DND-41 (cell line): ENCODE data around the gene MEIS3.

ENCODE experiments used
- CTCF ChIP-seq: IDR thresholded peaks from 2 replicates; pipeline ENCODE4 v1.5.1; 2012; ENCODE audit warnings: borderline replicate concordance, low read length, moderate library complexity, mild to moderate bottlenecking; ENCODE audit not compliant: poor library complexity, severe bottlenecking; ENCODE audit errors: extremely low read depth
- EZH2 ChIP-seq: IDR thresholded peaks from 3 replicates; pipeline ENCODE4 v1.6.1; 2012; ENCODE audit warnings: borderline replicate concordance, low read depth, mild to moderate bottlenecking, moderate library complexity, low read length, inconsistent platforms; ENCODE audit not compliant: severe bottlenecking

- no peak for TF ChIP-seq CTCF
- TF ChIP-seq EZH2: no peak
Observed at GRCh38 chr19:47421244-47421786, 2.0 kb upstream of the MEIS3 start.
